ENCODE results near the gene C9orf153. TPM values are rescaled to one million over a fixed set of nuclear protein-coding genes. Genes with fewer than 3 reads are reported as not detected.

The C9orf153 gene
- total RNA-seq, 4 donors from 2014 or later, result 0.17 to 0.87 TPM; not detected in 2

DNA sequence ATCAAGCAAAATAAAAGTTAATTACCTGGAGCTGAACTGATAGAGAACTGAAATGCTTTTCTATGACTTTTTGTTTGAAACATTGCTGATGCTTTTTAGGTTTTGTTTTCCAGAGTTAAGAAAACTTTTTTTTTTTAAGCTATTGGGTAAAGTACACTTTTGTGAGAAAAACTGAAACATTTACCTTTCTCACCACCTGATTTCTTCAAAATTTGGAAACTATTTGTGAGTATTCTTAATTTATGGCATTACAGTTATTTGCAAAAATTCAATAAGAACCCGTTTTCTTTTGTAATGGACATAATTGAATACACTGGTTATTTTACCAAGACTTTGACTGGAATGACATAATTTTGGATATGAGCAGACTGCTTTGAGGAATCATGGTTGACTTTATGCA is 6.6 kb downstream of the C9orf153 start:
- intact Hi-C loops (cut with DNase I; ENCODE audit: low total_unique reads) (no loop called here), in situ Hi-C loops (cut with MboI; ENCODE audit: low sequenced_read_pairs in 4 of 4) (no loop called here)
- ATAC-seq (no peak), DNase-seq (no peak)
- H3K27me3 ChIP-seq, result no peaks in the 10 kb centered on the region
- no peak overlapping the region for H3K4me3 ChIP-seq
- H3K36me3 ChIP-seq, result no peaks in the 10 kb centered on the region
- H3K9me3 ChIP-seq, result no peaks in the 10 kb centered on the region
- no peaks in the 10 kb centered on the region for H3K4me1 ChIP-seq
- no peak overlapping the region for H3K27ac ChIP-seq
- TF ChIP-seq, protein P1, sequence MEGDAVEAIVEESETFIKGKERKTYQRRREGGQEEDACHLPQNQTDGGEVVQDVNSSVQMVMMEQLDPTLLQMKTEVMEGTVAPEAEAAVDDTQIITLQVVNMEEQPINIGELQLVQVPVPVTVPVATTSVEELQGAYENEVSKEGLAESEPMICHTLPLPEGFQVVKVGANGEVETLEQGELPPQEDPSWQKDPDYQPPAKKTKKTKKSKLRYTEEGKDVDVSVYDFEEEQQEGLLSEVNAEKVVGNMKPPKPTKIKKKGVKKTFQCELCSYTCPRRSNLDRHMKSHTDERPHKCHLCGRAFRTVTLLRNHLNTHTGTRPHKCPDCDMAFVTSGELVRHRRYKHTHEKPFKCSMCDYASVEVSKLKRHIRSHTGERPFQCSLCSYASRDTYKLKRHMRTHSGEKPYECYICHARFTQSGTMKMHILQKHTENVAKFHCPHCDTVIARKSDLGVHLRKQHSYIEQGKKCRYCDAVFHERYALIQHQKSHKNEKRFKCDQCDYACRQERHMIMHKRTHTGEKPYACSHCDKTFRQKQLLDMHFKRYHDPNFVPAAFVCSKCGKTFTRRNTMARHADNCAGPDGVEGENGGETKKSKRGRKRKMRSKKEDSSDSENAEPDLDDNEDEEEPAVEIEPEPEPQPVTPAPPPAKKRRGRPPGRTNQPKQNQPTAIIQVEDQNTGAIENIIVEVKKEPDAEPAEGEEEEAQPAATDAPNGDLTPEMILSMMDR (IDR thresholded peaks at IDR 0.05 in 4 of 5, conservative IDR thresholded peaks at IDR 0.05 in 1 of 5), result no peak
- TF ChIP-seq POLR2A (IDR thresholded peaks at IDR 0.05), result no peak

DNA sequence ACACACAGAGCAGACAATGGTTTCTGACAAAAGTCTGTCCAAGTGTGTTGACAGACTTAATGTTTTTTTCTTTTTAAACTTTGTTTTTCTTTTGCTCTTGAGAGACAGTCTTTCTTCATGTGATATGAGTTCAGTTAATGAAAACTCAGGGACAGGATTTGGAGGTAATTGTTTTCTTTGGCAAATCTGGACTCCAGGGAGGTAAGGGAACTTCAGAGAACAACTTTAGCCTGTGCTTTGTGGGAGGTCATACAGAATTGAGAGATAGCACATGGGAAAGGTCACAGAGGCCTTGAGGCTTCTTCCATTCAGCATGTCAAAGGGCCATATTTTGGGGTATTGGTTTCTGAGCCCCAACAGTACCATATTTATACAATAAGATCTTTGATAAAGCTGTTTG is 9.3 kb downstream of the C9orf153 start:
- intact Hi-C loops (cut with DNase I; ENCODE audit: low total_unique reads), result no loop called here
- Histone ChIP-seq H3K9me3 (no peaks in the 10 kb centered on the region), H3K36me3 (no peaks in the 10 kb centered on the region), H3K27me3 (no peaks in the 10 kb centered on the region), H3K4me1 (no peaks in the 10 kb centered on the region), H3K27ac (no peak overlapping the region), H3K4me3 (no peak overlapping the region)
- in situ Hi-C loops (cut with MboI; ENCODE audit: low sequenced_read_pairs in 4 of 4), result no loop called here
- ATAC-seq (no peak), DNase-seq (no peak)
- TF ChIP-seq POLR2A (IDR thresholded peaks at IDR 0.05), result no peak
- TF ChIP-seq, protein P1 (IDR thresholded peaks at IDR 0.05 in 4 of 5, conservative IDR thresholded peaks at IDR 0.05 in 1 of 5), result no peak

DNA sequence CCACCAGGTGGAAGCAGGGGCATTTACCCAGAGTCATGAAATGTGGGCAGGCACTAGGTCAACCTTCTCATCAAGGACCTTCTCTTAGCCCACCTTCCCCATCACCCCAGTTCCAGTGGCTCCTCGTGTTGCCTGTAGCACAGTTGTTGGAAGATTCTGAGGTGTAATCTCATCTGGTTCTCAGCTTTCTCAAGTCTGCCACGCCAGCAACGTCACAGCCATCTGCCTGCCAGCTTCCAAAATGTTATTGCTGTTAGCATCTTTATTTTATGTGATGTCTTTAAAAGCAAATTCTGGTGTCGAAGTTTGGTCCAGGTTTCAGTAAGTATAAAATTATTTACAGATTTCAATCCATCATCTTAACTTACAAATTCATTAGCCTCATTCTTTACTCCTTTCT is 10.7 kb downstream of the C9orf153 start:
- Histone ChIP-seq H3K4me3 (no peak overlapping the region), H3K27me3 (no peaks in the 10 kb centered on the region), H3K36me3 (no peaks in the 10 kb centered on the region), H3K9me3 (no peaks in the 10 kb centered on the region), H3K27ac (no peak overlapping the region), H3K4me1 (no peaks in the 10 kb centered on the region)
- no peak for TF ChIP-seq POLR2A (IDR thresholded peaks at IDR 0.05)
- TF ChIP-seq, protein P1 (IDR thresholded peaks at IDR 0.05 in 4 of 5, conservative IDR thresholded peaks at IDR 0.05 in 1 of 5), result no peak
- intact Hi-C loops (cut with DNase I; ENCODE audit: low total_unique reads) (no loop called here), in situ Hi-C loops (cut with MboI; ENCODE audit: low sequenced_read_pairs in 4 of 4) (no loop called here)
- DNase-seq (no peak), ATAC-seq (no peak)

DNA sequence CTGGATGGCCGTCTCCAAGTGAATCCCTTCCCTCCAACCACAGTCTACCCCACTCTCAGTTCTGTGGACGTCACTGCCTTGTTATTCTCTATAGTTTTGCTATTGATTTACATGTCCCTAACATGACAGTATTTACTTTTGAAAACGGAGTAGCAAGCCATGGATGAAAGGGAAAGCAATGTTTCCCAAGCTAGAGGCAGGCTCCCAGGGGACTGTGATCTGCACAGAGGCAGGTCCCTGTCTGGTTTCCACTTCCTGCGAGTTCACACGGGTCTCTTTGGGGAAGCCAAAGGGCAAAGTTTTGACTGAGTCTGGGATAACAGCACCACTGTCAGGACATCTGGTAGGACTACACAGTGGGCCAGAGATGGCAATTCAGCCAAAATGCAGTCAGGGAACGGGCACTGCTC is 12.7 kb downstream of the C9orf153 start:
- DNase-seq (peak in 1 of 2 donors; percentile 6), ATAC-seq (peak in 1 of 2 donors; percentile 33)
- in situ Hi-C loops (cut with MboI; ENCODE audit: low sequenced_read_pairs in 4 of 4) (no loop called here), intact Hi-C loops (cut with DNase I; ENCODE audit: low total_unique reads) (no loop called here)
- TF ChIP-seq, protein P1 (IDR thresholded peaks at IDR 0.05 in 4 of 5, conservative IDR thresholded peaks at IDR 0.05 in 1 of 5), result no peak
- TF ChIP-seq POLR2A (IDR thresholded peaks at IDR 0.05), result no peak
- Histone ChIP-seq H3K27me3 (no peaks in the 10 kb centered on the region), H3K27ac (no peak overlapping the region), H3K4me3 (no peak overlapping the region), H3K4me1 (no peaks in the 10 kb centered on the region), H3K36me3 (no peaks in the 10 kb centered on the region), H3K9me3 (no peaks in the 10 kb centered on the region)

DNA sequence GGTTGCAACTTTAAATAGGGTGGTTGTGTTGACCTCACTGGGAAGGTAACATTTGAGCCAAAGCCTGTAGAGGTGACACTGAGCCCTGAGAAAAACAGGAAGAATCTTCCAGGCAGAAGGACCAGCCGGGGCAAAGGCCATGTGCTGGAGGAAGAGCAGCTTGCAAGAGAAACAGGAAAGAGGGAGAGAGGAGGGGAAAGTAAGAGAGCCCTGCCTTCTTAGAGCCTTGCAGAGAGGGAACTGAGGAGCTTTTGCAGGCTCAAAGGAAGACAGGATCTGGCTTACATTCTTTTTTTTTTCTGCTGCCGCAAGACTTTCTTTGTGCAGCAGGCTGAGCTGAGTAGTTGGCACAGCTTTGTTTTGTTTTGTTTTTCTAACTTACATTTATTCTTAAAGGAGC is 17.4 kb downstream of the C9orf153 start:
- Histone ChIP-seq H3K36me3 (no peaks in the 10 kb centered on the region), H3K4me3 (no peak overlapping the region), H3K27ac (no peak overlapping the region), H3K9me3 (no peaks in the 10 kb centered on the region), H3K27me3 (no peaks in the 10 kb centered on the region), H3K4me1 (no peaks in the 10 kb centered on the region)
- intact Hi-C loops (cut with DNase I; ENCODE audit: low total_unique reads) (no loop called here), in situ Hi-C loops (cut with MboI; ENCODE audit: low sequenced_read_pairs in 4 of 4) (no loop called here)
- TF ChIP-seq, protein P1 (IDR thresholded peaks at IDR 0.05 in 4 of 5, conservative IDR thresholded peaks at IDR 0.05 in 1 of 5), result no peak
- no peak for TF ChIP-seq POLR2A (IDR thresholded peaks at IDR 0.05)
- DNase-seq (no peak), ATAC-seq (no peak)

Data from gastrocnemius medialis (tissue), 4 donors.